SK-N-SH treated with all-trans-retinoic acid at 6 μM for 48 hours (cell line): ENCODE measurements around the gene KIF11.
A peak's percentile ranks its signal among the peaks of the same experiment; 100 is the strongest.

ENCODE experiments used
- POU6F1 ChIP-seq: fragments of 250-450 bp; sonication (Bioruptor Pico); IDR thresholded peaks from 2 replicates; pipeline ENCODE4 v1.8.0; 2021; ENCODE audit warnings: low read depth, mild to moderate bottlenecking, moderate library complexity, borderline replicate concordance
- ZFP30 ChIP-seq: fragments of 450-650 bp; formaldehyde crosslinking; IDR thresholded peaks from 2 replicates; pipeline ENCODE4 v1.5.0; 2022; ENCODE audit warnings: mild to moderate bottlenecking, moderate library complexity
- ZNF565 ChIP-seq: fragments of 450-650 bp; formaldehyde crosslinking; conservative IDR thresholded peaks from 2 replicates; pipeline ENCODE4 v1.5.0; 2020; ENCODE audit warnings: low read depth, mild to moderate bottlenecking, moderate library complexity
- ZNF8 ChIP-seq: fragments of 450-650 bp; formaldehyde crosslinking; IDR thresholded peaks from 2 replicates; pipeline ENCODE4 v1.5.0; 2020; ENCODE audit warnings: mild to moderate bottlenecking, moderate library complexity

- TF ChIP-seq POU6F1 (CRISPR knock-in tag) (no peak), ZNF565 (no peak), ZFP30 (no peak), ZNF8 (CRISPR knock-in tag) (peak; percentile 38; the same call in 1 of the 2 replicates)
Measured at GRCh38 chr10:92681306-92681834, 88.4 kb downstream of the KIF11 start.
